Activated B cell treated with CpG ODN at 0.5 μM for 24 hours (primary cell): Measurements from ENCODE around the gene RPL27. TPM values are rescaled to one million over a fixed set of nuclear protein-coding genes. Genes with fewer than 3 reads are reported as not detected.

Experiments used
- ATAC-seq: fragments of 200-7000 bp; cut with Tn5 transposase; one replicate; pipeline ENCODE4 v1.10.0; 2021; ENCODE audit warnings: low read depth, mild to moderate bottlenecking, moderate library complexity
- CTCF ChIA-PET: fragments of 350-600 bp; sonication (Branson Sonifier 250); formaldehyde crosslinking; loops from one replicate; lab custom pipeline; 2021; ENCODE audit warnings: antibody characterized with exemption; lab: Charles Lee
- POLR2A ChIA-PET: fragments of 350-600 bp; sonication (Branson Sonifier 250); formaldehyde crosslinking; loops from one replicate; lab custom pipeline; 2021; ENCODE audit warnings: antibody characterized with exemption; lab: Charles Lee
- DNase-seq: peaks from one replicate; pipeline ENCODE4 v3.0.0; 2022
- H3K27ac Mint-ChIP-seq: one replicate; pipeline ENCODE4 v1.8.0; 2020; ENCODE audit warnings: mixed read lengths
- H3K27me3 Mint-ChIP-seq: one replicate; pipeline ENCODE4 v1.8.0; 2021; ENCODE audit warnings: mixed read lengths
- H3K36me3 Mint-ChIP-seq: one replicate; pipeline ENCODE4 v1.8.0; 2021; ENCODE audit warnings: low read depth, mixed read lengths
- H3K4me1 Mint-ChIP-seq: one replicate; pipeline ENCODE4 v1.8.0; 2021; ENCODE audit warnings: mixed read lengths
- H3K4me3 Mint-ChIP-seq: one replicate; pipeline ENCODE4 v1.8.0; 2020; ENCODE audit warnings: mild to moderate bottlenecking, mixed read lengths
- H3K9me3 Mint-ChIP-seq: one replicate; pipeline ENCODE4 v1.8.0; 2020; ENCODE audit warnings: mixed read lengths
- CTCF ChIP-seq: fragments of 200-600 bp; IDR thresholded peaks from one replicate; pipeline ENCODE4 v1.8.0; 2022; ENCODE audit warnings: antibody characterized with exemption, mild to moderate bottlenecking
- intact Hi-C: fragments of 100-400 bp; cut with micrococcal nuclease; formaldehyde crosslinking; loops from one replicate; pipeline ENCODE4 v1.15.1; 2024
- total RNA-seq: library from RNA; stranded (reverse); gene quantifications from 2 replicates; pipeline ENCODE4 v1.2.3, GENCODE V29; 2022

The RPL27 gene
- total RNA-seq, 1 donor from 2014 or later: 1,189 TPM

DNA sequence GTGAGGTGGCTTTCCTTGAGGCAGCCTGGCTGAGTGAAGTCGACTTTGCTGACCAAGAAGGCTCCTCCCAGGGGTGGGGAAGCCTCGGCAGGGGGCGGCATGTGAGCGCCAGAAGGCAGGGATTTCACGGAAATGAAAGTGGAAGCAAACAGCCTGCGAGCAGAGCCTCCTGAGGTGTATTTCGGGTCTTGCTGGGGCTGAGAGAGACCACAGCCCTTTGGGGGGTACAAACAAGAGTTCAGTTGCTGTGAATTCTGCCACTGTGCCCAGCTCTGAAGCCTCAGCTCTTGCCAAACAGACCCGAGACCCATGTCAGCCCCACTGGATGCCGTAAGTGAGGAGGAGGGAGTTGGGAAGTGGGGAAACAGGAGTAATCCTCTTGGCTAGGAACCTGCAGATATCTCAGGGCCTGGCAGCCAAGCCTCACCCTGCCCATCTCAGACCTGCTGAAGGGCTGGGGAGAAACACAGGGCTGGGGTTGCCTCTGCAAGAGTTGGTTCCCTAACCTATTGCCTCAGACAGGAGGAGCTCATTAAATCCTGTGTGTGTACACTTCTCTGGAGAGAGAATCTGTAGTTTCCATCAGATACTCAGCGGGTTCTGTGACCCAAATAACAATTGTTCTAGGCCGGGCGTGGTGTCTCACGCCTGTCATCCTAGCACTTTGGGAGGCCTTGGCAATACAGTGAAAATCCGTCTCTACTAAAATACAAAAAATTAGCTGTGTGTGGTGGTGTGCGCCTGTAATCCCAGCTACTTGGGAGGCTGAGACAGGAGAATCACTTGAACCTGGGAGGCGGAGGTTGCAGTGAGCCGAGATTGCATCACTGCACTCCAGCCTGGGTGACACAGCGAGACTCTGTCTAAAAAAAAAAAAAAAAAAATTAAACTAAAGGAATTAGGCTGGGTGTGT is 8.7 kb downstream of the RPL27 start, which contains the start of gene IFI35:
Gene IFI35, plus strand, starts transcription at position 146 of the 913 bp plus-strand sequence. Its CDS starts 164 bp downstream, at position 310.
- ChIA-PET POLR2A (interaction anchor here (0.6 to 3.1 kb wide), 15 partner anchors 9 to 452 kb away, joined by 3 to 52 read pairs (median 7); partner anchors contain the start of genes BECN1, RPL27, TMEM106A and VAT1), CTCF (interaction anchor here (0.6 to 1.7 kb wide), 5 partner anchors 9 to 333 kb away, joined by 3 to 15 read pairs (median 3); partner anchors contain the start of gene RPL27)
- ATAC-seq (peak; percentile 99), DNase-seq (peak; percentile 75)
- no peak for TF ChIP-seq CTCF
- H3K4me1 Mint-ChIP-seq: peaks cover 16% of the 10 kb centered on the region
- intact Hi-C loops: loop anchor here (1.0 to 2.0 kb wide), 5 partner anchors 9 to 332 kb away; partner anchors contain the start of genes NBR1 and RPL27
- H3K27me3 Mint-ChIP-seq: no peaks in the 10 kb centered on the region
- peak within 1 kb of the TSS; percentile 99 for H3K27ac Mint-ChIP-seq
- H3K36me3 Mint-ChIP-seq: peaks cover 36% of the 10 kb centered on the region
- H3K9me3 Mint-ChIP-seq: no peaks in the 10 kb centered on the region
- peak within 1 kb of the TSS; percentile 99 for H3K4me3 Mint-ChIP-seq

DNA sequence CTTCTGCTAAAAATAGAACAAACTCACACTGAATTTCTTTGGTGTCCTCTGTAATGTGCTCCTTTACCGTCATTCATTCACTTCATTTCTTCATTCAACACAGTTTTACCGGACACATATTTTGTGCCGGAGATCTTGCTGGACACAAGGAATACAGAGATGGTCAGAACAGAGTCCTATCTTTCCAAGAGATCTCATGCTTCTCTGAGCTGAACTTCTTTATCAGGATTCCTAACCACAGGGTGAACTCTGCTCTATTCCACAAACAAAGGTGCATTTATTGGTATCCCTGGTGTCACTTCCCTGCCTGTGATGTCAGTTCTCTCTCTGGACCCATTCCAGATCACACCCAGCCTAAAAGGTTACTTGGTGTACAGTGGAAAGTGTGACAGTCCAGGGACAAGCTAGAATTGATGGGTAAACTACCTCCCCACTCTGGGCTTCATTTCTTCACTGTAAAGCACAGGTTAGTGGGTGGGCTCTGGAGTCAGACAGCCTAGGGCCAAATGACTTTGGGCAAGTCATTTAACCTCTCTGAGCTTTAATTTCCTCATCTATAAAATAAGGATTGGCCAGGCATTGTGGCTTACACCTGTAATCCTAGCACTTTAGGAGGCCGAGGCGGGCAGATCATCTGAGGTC is 12.6 kb downstream of the RPL27 start:
- Mint-ChIP-seq H3K27me3 (no peaks in the 10 kb centered on the region), H3K4me3 (no peak overlapping the region), H3K27ac (no peak overlapping the region), H3K9me3 (no peaks in the 10 kb centered on the region), H3K4me1 (peaks cover 16% of the 10 kb centered on the region), H3K36me3 (peaks cover 48% of the 10 kb centered on the region)
- ChIA-PET CTCF (interaction anchor here (1.3 kb wide), 1 partner anchor 328 kb away, joined by 3 read pairs; no protein-coding TSS in a partner anchor), POLR2A (interaction anchor here (1.0 kb wide), 1 partner anchor 12 kb away, joined by 7 read pairs; the partner anchor contains the start of gene RPL27)
- DNase-seq (no peak), ATAC-seq (no peak)
- TF ChIP-seq CTCF: no peak
- intact Hi-C loops: no loop called here

DNA sequence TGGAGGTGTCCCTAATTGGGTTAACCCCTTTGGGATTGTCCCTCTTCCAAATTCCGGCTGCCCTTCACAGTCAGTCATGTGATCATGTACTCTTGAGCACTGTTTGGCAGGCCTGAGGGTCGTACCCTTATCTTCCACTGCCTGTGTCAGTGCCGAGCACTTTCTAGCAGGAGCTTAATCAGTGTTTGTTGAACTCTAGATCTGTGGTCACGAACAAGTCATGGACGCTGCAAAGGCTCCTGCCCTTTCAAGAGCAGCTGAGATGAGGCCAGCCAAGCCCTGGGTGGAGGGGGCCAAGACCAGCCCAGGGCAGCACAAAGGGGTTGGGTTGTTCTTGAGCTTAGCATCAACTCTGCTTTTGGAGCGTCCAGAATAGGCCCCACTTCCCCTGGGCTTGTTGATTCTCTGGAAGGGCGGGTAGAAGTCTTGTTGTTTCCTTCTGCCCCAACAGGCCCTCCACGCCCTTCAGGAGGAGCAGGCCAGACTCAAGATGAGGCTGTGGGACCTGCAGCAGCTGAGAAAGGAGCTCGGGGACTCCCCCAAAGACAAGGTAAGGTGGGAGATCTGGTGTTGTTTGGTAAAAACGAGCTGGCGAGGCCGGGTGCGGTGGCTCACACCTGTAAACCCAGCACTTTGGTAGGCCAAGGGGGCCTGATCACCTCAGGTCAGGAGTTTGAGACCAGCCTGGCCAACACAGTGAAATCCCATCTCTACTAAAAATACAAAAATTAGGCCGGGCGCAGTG is 13.7 kb downstream of the RPL27 start:
- TF ChIP-seq CTCF: no peak
- intact Hi-C loops: no loop called here
- ATAC-seq (no peak), DNase-seq (no peak)
- peaks cover 47% of the 10 kb centered on the region for H3K36me3 Mint-ChIP-seq
- CTCF ChIA-PET: interaction anchor here (1.5 kb wide), 1 partner anchor 12 kb away, joined by 5 read pairs; no protein-coding TSS in a partner anchor
- no peaks in the 10 kb centered on the region for H3K9me3 Mint-ChIP-seq
- POLR2A ChIA-PET: interaction anchor here (0.5 to 1.8 kb wide), 4 partner anchors 9 to 29 kb away, joined by 3 to 18 read pairs (median 3); partner anchors contain the start of gene VAT1
- H3K27ac Mint-ChIP-seq: no peak overlapping the region
- H3K27me3 Mint-ChIP-seq: no peaks in the 10 kb centered on the region
- H3K4me3 Mint-ChIP-seq: no peak overlapping the region
- peaks cover 9% of the 10 kb centered on the region for H3K4me1 Mint-ChIP-seq

DNA sequence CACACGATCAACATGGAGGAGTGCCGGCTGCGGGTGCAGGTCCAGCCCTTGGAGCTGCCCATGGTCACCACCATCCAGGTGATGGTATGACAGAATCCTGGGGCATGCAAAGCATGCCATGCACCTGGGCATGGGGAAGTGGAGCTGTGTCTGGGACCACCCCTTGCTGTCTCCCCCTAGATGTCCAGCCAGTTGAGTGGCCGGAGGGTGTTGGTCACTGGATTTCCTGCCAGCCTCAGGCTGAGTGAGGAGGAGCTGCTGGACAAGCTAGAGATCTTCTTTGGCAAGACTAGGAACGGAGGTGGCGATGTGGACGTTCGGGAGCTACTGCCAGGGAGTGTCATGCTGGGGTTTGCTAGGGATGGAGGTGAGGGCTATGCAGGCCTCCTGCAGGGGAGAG is 15.1 kb downstream of the RPL27 start:
- Mint-ChIP-seq H3K9me3 (no peaks in the 10 kb centered on the region), H3K27me3 (no peaks in the 10 kb centered on the region), H3K36me3 (peaks cover 52% of the 10 kb centered on the region), H3K4me3 (no peak overlapping the region), H3K4me1 (peaks cover 5% of the 10 kb centered on the region), H3K27ac (peak overlapping the region; percentile 41)
- intact Hi-C loops: no loop called here
- ATAC-seq (no peak), DNase-seq (no peak)
- CTCF ChIA-PET: interaction anchor here (1.5 kb wide), 1 partner anchor 11 kb away, joined by 5 read pairs; no protein-coding TSS in a partner anchor
- POLR2A ChIA-PET: interaction anchor here (1.1 to 1.8 kb wide), 3 partner anchors 8 to 15 kb away, joined by 3 to 18 read pairs (median 7); partner anchors contain the start of genes RPL27 and VAT1
- TF ChIP-seq CTCF: no peak
